ENCODE measurements around the gene APEX2. TPM values are rescaled to one million over a fixed set of nuclear protein-coding genes. Genes with fewer than 3 reads are reported as not detected.

APEX2 gene
- polyA plus RNA-seq, 2 of the 4 experiments (the other 2 are of a cell fraction), result 29.1 to 37.3 TPM

- no peak for FAIRE-seq
- Histone ChIP-seq H3K9me3 (no peaks in the 10 kb centered on the region), H3K4me3 (no peak overlapping the region), H3K27ac (no peak overlapping the region), H3K4me1 (no peaks in the 10 kb centered on the region), H3K4me2 (no peak overlapping the region)
- no peak for TF ChIP-seq PHF8 (IDR thresholded peaks at IDR 0.05; ENCODE audit: borderline replicate concordance, low read depth)
- no peak for TF ChIP-seq EP300 (IDR thresholded peaks at IDR 0.05)
- TF ChIP-seq ZFP36 (IDR thresholded peaks at IDR 0.05; ENCODE audit: borderline replicate concordance, partially characterized antibody), result no peak
- no peak for TF ChIP-seq MAX (IDR thresholded peaks at IDR 0.05)
- no peak for TF ChIP-seq MAFK (IDR thresholded peaks at IDR 0.05; ENCODE audit: partially characterized antibody)
- TF ChIP-seq FOXS1 (CRISPR knock-in tag; IDR thresholded peaks at IDR 0.05), result no peak
- TF ChIP-seq FOSL2 (IDR thresholded peaks at IDR 0.05), result no peak
- no peak for TF ChIP-seq FOSL2 (CRISPR knock-in tag; IDR thresholded peaks at IDR 0.05)
- no peak for TF ChIP-seq SREBF2 (IDR thresholded peaks at IDR 0.05)
- no peak for TF ChIP-seq JUNB (IDR thresholded peaks at IDR 0.05)
- no peak for TF ChIP-seq RCOR1 (IDR thresholded peaks at IDR 0.05; ENCODE audit: low read depth, low read length)
- TF ChIP-seq ESRRA (IDR thresholded peaks at IDR 0.05; ENCODE audit: borderline replicate concordance, low read length), result no peak
- no peak for TF ChIP-seq SMC3 (IDR thresholded peaks at IDR 0.05)
- TF ChIP-seq ZNF302 (CRISPR knock-in tag; IDR thresholded peaks at IDR 0.05), result no peak
- no peak for TF ChIP-seq CHD2 (IDR thresholded peaks at IDR 0.05; ENCODE audit: low read length, partially characterized antibody)
- TF ChIP-seq CBX2 (IDR thresholded peaks at IDR 0.05; ENCODE audit: borderline replicate concordance, low read depth), result no peak
- TF ChIP-seq JUN (IDR thresholded peaks at IDR 0.05), result no peak
- TF ChIP-seq RFX5 (IDR thresholded peaks at IDR 0.05), result no peak
- TF ChIP-seq ZC3H11A (IDR thresholded peaks at IDR 0.05), result no peak
- no peak for TF ChIP-seq HDAC2 (IDR thresholded peaks at IDR 0.05)
- TF ChIP-seq CHD4 (IDR thresholded peaks at IDR 0.05; ENCODE audit: borderline replicate concordance), result no peak
- ChIA-PET POLR2A (no interaction called here), CTCF (no interaction called here)
- ATAC-seq, result no peak
- 50% methylated on average over 4 of the region's 8 CpGs for whole genome bisulfite sequencing (ENCODE audit: missing lambda C conversion rate)
- DNase-seq (ENCODE audit: low read depth in 1 of 2, low spot score in 1 of 2), result no peak
Measured at GRCh38 chrX:54950730-54951375, 49.3 kb upstream of the APEX2 start.

- TF ChIP-seq HMGXB4 (CRISPR knock-in tag; IDR thresholded peaks at IDR 0.05; ENCODE audit: borderline replicate concordance) (no peak), ZSCAN20 (CRISPR knock-in tag; IDR thresholded peaks at IDR 0.05) (no peak), BHLHE40 (IDR thresholded peaks at IDR 0.05; ENCODE audit: low read depth, low read length) (no peak), CTCF (IDR thresholded peaks at IDR 0.05) (no peak), HDAC2 (IDR thresholded peaks at IDR 0.05) (no peak), POLR2AphosphoS2 (conservative IDR thresholded peaks at IDR 0.05; ENCODE audit: low read length) (no peak), POLR2A (IDR thresholded peaks at IDR 0.05; ENCODE audit: low read length) (no peak), CEBPB (IDR thresholded peaks at IDR 0.05) (no peak), PHF8 (IDR thresholded peaks at IDR 0.05; ENCODE audit: borderline replicate concordance, low read depth) (no peak), FOSL2 (IDR thresholded peaks at IDR 0.05) (no peak), FOSL2 (CRISPR knock-in tag; IDR thresholded peaks at IDR 0.05) (no peak), EP300 (IDR thresholded peaks at IDR 0.05) (no peak), CBX8 (IDR thresholded peaks at IDR 0.05) (no peak), ESRRA (IDR thresholded peaks at IDR 0.05; ENCODE audit: borderline replicate concordance, low read length) (no peak), CHD4 (IDR thresholded peaks at IDR 0.05; ENCODE audit: borderline replicate concordance) (no peak), HOXA7 (CRISPR knock-in tag; IDR thresholded peaks at IDR 0.05) (no peak), MAZ (IDR thresholded peaks at IDR 0.05; ENCODE audit: borderline replicate concordance, low read depth, low read length) (no peak), E2F6 (IDR thresholded peaks at IDR 0.05; ENCODE audit: borderline replicate concordance, low read depth) (no peak), NR3C1 (IDR thresholded peaks at IDR 0.05) (no peak)
- H3K27ac ChIP-seq, result no peak overlapping the region
- no peaks in the 10 kb centered on the region for H3K9me3 ChIP-seq
Measured at GRCh38 chrX:54961750-54962149, 38.4 kb upstream of the APEX2 start.

More at GRCh38 chrX:54961750-54962149, 38.4 kb upstream of the APEX2 start:
- Histone ChIP-seq H3K4me3 (no peak overlapping the region), H3K4me2 (no peak overlapping the region), H3K4me1 (no peaks in the 10 kb centered on the region)
- ATAC-seq (no peak), FAIRE-seq (no peak), DNase-seq (ENCODE audit: low read depth in 1 of 2, low spot score in 1 of 2) (no peak)
- ChIA-PET CTCF (no interaction called here), POLR2A (no interaction called here)
- WGBS (ENCODE audit: missing lambda C conversion rate), result 29% methylated on average over 1 of the region's 1 CpG
